NCI-H2227 (cell line): Measurements from ENCODE around the gene URB1.
"Not testable (repeated sequence)": the region's sequence is repeated elsewhere in the genome, so short reads cannot be mapped to it uniquely, and the experiment has no call there.

Source experiments
- DNase-seq: peaks from one replicate; lab custom pipeline; 2025; ENCODE audit not compliant: unreplicated experiment; lab: John Stamatoyannopoulos, UW

URB1 gene

DNA sequence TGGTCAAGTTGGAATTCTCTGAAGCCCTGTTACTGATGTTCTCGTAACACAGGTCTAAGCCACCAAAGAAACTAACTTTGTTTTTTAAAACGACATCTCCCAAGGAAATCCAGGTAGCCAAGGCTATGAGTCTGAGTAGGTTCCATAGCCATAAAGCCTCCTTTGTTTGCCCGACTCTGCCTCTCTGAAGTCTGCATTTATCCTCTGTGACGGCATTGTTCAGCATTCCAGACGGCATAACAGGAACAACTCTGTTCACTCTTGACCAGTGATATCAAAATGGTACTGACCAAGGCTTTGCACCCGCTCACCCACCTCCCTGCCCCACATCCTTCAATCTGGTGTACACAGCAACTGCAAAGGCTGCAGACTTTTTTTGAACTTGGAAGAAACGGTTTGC, 14.8 kb downstream of the URB1 start:
- DNase-seq = no peak

DNA sequence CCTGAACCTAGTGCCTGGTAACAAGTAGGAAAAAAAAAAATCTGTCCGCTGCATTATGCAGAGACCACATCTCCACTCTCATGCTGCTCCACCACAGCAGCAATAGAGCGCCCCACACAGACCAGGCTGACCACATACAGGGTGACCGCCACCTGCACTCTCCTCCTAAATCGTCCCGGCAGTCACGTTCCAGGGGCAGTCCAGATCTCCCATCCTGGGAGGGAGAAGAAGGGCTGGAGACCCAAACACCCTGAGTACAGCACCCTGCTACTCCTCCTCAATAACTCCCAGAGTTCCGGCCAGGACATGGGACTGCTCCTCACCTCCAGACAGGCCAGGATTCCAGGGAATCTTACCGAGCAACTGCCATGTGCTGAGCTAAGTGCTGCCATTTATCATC, 15.3 kb downstream of the URB1 start:
- no peak for DNase-seq

DNA sequence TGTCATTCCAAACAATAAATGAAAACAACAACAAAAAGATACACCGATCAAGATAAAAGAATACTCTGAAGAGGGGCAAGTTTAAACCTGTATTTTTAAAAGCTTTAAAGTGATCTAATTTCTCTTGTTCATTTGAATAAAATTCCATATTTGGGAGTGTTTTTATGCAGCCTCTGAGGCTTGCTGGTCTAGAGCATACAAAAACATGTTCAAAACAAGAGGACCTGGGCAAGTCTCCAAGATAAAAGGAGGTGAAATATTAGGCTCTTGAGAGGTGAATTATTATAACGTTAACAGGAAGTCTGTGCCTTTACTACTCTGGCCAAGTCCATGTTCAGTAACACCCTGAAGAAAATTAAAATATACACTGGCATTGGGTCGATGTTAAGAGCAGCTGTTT, 20.1 kb downstream of the URB1 start:
- no peak for DNase-seq

DNA sequence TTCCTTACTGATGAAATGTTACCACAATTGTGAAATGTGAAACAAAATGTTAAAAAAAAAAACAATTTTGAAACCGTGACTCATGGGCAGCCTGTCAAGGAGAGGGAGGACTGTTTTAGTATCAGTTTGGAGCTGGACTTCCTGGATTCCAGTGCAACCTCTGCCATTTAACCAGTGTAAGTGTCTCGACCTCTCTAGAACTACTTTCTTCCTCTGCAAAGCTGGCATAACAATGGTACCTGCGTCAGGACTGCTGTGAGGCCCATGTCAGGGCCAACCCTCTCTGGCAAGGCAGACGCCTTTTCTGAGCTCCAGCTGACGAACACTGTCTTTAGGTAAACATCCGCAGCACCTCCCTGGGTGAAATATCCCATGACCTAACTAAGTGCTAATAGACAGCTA, 20.9 kb downstream of the URB1 start:
- DNase-seq = no peak

DNA sequence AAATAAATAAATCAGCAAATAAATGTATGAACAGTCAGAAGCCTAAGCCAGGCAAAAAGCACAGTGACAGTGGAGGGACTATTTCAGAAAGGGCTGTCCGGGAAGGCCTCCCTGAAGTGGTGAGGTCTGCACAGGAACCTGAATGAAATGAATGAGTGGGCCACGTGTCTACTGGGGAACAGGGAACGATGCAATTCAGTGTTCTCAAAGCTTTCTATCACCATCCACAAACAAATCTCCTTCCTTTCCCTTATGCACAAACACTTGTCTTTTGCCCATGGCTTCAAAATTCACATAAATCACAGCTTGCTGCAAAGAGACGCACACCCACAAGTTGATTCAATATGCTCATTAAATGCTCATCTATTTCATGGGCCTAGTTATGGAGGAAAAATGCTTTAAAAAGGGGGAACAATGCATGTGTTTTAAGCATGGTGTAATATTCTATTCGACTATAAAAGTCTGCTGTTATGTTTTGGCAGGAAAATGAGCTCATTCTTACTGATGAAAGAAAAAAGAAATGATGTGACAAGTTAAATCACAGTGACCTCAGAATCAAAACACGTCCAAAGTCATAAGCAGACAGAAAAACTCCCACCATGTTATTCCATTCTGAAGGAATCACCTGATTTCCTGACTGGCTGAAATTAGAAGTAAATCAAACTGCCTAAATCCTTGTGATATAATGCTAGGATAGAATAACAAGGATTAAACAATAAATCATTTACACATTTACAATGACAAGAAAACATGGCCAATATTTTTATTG, 21.6 kb downstream of the URB1 start:
- no peak for DNase-seq

DNA sequence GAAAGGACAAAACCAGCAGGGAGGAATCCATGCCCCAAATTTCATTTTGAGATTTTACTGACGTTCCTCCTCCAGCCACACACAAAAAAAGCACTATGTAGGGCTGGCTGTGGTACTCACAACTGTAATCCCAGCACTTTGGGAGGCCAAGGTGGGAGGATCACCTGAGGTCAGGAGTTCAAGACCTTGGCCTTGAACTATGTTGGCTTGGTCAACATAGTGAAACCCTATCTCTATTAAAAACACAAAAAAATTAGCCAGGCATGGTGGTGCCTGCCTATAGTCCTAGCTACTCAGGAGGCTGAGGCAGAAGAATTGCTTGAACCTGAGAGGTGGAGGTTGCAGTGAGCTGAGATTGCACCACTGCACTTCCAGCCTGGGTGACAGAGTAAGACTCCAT, 23.9 kb downstream of the URB1 start:
- not testable (repeated sequence) for DNase-seq

DNA sequence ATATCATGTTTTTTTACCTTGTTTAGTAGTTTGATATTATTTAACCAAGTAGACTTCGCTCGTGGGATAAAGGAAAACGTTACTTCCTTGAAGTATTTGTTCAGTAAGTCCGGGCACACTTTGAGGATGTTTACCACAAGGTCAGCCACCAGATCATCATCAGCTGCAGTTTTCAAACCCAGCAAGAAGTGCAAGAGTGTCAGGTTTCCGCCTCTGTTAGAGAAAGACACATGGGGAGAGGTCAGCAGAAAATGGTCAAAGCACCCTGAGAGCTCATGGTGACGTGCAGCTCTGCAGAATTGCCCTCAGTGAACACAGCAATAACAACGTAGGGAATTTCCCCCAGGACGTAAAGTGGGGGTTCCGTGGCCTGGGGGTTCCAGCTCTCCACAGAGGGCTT, 24.4 kb downstream of the URB1 start:
- DNase-seq = no peak

DNA sequence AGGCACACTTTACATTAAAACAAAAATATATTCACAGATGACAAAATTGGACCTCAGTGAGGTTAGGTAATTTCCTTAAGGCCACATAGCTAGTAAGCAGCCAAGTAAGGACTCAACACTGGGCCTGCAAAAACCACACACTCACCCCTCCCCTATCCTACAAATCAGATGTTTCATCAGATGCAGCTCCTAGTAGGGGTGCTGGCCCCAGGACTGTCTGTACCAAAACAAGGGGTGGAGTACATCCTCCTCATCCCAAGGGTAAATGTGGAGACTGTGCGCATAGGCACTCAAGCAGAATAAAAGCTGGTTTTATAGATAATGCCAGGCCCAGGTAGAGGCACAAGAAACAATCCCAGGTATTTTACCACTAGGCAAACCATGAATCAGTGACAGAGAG, 25.7 kb downstream of the URB1 start:
- no peak for DNase-seq

DNA sequence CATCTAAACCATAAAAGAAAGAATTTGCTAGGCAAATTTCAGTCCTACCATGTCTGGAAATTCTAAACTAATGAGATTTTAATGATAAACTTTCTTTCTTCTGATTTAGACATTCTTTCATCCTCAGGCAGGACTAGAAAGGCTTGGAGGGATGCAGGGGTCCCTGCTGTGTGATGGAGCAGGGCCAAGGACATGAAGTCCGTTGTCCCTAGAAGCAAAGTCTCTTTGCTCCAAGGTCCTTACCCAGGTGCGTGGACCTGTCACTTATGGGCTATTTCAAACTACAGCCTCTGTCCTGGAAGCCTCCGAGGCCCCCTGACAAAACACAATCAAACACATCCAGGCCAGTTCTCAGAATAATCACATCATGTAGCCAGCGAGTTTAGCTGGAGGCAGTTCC, 26.6 kb downstream of the URB1 start:
- DNase-seq = no peak

DNA sequence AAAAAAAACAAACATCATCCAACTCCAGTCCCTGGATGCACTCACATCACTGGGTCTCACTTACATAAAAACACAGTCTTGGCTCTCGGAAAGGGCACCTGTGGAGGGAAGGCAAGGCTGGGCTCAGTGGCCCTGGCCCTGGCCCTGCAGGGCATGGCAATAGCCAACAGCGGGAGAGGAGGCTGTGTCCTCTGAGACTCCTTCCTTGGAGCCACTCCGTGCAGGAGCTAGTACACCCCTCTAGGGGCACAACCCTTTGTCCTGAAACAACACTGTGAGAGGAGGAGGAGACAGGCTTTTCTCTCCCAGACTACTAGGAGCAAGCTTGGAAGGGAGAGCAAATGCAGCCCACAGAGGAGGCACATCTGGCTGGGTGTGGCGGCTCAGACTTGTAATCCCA, 28.0 kb downstream of the URB1 start:
- DNase-seq = no peak

DNA sequence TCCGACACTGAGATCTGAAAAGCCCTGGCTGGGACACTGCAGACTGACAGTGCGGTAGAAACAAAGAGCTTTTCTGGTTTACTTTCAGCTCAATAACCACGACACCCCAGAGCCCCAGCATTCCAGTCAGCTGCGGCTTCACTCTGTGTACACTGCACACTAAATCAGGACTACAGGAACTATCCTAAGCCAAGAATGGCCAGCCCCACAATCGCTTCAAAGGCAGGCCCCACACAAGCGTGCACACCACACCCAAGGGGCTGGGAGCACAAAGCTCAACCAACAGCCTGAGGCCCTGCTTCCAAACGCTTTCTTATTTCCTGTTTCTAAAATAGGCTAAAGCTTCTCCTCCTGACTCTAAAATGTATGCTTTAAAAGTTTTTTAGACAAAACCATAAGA, 28.4 kb downstream of the URB1 start:
- no peak for DNase-seq

DNA sequence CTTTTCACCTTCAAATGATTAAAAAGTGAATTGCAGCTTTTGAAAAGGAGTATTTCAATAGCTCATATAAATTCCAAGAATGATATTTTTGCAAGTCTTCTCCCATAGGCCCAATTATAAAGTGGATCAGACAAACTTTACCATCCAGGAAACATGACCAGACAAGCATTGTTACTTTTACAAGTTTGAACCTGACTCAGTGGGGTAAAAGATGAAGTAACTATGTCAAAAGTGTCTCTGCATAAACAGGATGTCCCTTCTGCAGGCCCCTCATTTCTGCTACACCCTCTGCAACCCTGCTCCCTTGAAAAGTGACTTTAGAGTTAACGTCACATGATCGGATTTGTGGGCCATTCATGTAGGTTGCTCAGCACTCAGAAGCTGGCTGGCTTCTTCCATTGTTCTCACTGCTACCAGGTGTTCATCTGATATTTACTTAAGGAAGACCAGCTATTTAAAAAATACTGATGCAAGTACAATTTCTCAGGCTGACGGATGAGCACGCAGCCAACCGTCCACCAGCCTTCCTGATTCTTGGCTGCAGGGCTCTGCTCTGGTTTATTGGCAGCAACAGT, 32.3 kb downstream of the URB1 start:
- no peak for DNase-seq

DNA sequence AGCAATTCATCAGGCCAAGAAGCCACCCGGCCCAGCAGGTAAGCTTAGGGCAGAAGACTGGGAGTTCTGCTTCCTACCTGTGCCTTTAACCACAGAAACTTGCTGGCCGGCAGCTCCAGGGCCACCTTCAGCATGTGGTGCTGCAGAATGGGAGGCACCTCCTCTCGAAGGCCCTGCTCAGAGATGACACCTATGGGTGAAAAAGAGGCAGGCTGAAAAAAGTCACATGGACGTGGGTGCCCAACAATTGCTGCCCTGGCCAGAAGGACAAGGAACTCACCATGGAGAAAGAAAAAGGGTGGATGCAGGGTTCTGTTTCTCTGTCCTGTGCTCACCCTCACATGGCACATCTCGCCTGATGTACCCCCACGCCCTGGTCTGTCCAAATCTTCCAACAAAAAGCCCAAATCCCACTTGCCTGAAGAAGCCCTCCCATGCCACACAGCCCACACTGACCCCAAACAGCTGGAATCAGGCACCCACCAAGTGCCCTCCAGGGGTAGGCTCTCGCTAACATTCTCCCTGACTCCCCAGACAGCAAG, 33.0 kb downstream of the URB1 start:
- DNase-seq = no peak

DNA sequence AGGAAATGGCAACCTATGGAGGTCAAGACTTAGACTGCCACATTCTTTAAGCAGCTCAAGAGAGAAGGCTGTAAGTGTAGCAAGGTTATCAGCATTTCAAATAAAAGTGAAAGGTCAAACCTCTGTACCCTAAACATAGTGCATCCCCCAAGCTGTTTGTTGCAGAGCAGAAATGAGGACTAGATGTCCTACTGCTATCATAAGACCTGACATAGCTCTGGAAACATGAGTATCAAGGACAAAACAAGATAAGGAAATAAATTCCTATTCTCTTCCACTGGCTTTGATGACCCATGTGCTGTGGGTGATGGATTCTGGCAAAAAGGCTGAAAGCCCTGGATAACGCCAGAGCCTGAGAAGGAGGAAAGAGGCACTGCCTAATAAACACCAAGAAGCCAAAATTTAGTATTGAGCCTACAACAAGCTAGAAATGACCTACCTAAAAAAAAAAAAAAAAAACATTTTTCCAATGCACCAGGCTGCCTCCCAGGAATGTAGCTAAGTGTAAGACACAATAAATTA, 35.9 kb downstream of the URB1 start:
- DNase-seq = no peak

DNA sequence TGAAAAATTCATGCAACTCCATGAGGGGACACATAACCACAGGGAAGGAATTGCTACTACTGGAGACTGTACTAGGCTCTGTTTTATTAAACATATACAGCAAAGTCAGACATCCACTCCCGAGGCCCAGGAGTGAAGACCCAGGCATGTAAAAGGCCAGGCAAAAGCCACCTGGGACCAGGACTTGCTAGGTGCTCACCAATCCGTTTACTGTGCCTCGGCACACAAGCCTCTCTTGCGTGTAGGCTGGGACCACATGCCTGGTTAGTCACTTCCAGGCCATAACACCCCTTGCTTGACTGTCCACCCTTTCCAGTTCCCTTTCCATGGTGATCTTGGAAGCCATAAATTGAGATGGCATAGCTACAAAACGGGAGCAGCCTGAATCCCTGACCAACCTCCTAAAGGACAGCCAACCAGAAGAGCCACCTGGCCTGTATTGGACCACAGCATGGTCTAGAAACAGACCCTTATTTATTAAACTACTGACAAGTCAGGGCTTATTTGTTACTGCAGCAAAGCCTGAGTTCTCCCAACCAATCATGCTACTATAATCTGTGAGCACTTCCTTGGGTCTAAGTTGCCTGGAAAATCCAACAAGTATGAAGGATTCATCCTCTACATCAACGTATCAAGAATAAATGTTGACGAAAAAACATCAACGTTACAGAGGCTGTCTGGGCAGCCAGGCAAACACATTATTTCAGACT, 39.7 kb downstream of the URB1 start:
- DNase-seq = no peak

DNA sequence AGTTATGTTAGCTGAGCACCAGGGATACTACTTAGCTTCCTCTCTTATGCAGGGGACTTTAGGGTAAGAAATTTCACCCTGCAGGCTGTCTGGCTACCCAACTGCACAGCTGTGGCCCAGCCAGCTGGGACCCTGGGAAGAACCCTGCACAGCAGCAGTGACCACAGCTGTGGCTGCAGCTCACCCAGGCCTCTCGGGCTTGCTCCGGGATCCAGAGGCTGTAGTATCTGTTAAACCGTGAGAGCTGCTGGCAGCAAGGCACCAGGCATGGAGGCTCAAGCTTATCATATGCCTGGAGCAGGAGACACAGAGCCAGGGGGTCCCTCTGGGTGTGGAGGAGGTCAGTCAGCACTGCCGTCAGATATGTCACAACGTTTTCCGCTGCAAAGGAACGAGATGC, 40.3 kb downstream of the URB1 start:
- DNase-seq = no peak

DNA sequence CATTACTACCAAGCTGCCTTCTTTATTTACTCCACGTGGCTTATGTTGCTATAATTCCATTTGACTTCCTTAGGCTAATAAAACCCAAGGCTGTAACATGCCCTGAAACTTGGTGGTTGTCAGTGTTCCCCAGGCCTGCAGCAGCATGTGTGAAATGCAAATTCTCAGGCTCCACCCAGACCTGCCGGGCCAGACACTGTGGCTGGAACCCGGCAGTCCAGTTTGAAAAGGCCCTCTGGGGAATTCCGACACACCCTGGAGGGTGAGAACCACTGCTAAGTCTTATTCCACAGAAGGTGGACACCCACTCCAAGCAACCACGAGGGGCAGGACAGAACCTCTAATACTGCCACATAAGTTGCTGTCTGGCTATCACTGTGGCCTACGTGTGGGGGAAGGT, 41.4 kb downstream of the URB1 start:
- no peak for DNase-seq

DNA sequence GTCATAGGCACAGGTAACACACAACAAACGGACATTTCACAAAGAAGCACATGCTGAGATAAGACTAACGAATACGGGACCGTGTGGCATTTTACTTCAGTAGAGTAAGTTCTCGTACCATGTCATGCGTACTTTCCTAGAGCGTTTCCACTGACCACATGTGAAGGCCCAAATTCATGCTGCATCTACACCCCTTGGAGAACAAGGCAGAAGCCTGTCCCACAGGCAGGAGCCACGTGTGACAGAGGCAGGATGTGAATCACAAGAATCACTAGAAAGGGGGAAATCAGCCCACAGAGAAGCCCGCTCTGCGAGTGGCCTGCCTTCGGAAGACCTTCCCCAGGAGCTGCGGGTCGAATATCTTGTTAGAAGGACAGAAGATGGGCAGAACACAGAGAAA, 41.8 kb downstream of the URB1 start:
- no peak for DNase-seq

DNA sequence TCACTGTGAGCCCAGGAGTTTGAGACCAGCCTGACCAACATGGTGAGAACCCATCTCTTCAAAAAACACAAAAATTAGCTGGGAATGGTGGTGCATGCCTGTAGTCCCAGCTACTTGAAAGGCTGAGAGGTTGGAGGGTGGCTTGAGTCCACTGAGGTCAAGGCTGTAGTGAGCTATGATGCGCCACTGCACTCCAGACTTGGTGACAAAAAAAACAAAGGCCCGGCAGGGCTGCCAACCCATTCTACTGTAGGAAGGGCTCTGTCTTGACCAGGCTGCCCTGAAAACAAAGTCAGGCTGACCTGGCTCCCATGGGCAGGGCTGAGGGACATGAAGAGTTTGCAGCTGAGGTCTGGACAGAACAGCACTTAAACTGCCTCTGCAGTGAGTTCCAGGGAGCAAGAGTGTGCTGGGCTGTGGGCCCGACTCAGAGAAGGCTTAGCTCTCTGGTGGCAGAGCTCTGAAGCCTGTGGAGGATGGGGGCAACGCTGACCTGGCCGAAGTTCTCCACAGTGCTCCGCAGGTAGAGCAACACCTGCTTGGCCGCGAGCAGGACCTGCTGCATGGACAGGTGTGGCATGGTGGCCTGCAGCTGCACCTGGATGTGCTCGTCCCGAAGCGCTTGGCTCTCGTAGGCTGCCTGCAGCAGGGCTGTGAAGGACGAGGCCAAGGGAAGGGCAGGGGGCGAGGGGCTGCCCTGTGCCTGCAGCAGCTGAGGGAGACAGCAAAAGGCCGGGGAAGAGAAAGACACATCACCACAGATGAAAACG, 42.4 kb downstream of the URB1 start:
- no peak for DNase-seq

DNA sequence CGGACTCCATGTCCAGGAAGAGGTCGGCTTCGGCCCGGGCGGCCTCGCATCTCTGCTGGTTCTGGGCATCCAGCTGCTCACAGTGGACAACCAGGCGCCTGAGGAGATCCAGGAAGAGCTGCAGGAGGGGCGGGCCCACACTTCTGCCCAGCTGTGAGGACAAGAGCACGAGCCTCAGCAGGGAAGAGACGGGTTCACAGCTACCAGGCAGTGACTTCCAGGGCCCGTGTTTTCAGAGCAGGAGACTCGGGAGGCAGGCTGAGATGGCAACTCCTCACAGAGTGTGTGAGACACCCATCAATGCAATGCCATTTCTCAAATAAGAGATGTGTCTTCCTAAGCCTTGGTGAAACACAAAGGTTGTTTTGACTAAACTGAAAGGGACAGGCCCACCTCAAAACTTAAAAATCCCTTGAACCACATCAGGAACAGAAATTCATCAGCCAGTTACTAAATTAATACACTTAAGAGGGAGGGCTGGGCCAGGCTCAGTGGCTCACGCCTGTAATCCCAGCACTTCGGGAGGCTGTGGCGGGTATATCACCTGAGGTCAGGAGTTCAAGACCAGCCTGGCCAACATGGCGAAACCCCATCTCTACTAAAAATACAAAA, 43.4 kb downstream of the URB1 start:
- DNase-seq = no peak
